Suprapubic skin (tissue), 4 donors: ENCODE measurements around the gene PCDHGA12.

ENCODE experiments used
- POLR2A ChIP-seq, 2 donors: fragments of 450-650 bp; IDR thresholded peaks; one replicate each; pipeline ENCODE4 v1.6.1; 2017; ENCODE audit warnings: antibody characterized with exemption in 2 of 2, mild to moderate bottlenecking in 2 of 2, moderate library complexity in 2 of 2
- POLR2AphosphoS5 ChIP-seq, 3 donors: sonication (generic); formaldehyde crosslinking; IDR thresholded peaks; one replicate each; pipeline ENCODE4 v1.6.1; 2017; ENCODE audit warnings: antibody characterized with exemption in 3 of 3

DNA sequence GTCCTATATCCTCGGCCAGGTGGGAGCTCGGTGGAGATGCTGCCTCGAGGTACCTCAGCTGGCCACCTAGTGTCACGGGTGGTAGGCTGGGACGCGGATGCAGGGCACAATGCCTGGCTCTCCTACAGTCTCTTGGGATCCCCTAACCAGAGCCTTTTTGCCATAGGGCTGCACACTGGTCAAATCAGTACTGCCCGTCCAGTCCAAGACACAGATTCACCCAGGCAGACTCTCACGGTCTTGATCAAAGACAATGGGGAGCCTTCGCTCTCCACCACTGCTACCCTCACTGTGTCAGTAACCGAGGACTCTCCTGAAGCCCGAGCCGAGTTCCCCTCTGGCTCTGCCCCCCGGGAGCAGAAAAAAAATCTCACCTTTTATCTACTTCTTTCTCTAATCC, 47.5 kb downstream of the PCDHGA12 start:
- TF ChIP-seq POLR2A (IDR thresholded peaks at IDR 0.05) (no peak), POLR2AphosphoS5 (IDR thresholded peaks at IDR 0.05) (no peak)
